ENCODE measurements around the gene TRAPPC10. TPM values are rescaled to one million over a fixed set of nuclear protein-coding genes. Genes with fewer than 3 reads are reported as not detected.

TRAPPC10 gene
- total RNA-seq, 1 experiment from 2014 or later: 21.4 TPM

DNA sequence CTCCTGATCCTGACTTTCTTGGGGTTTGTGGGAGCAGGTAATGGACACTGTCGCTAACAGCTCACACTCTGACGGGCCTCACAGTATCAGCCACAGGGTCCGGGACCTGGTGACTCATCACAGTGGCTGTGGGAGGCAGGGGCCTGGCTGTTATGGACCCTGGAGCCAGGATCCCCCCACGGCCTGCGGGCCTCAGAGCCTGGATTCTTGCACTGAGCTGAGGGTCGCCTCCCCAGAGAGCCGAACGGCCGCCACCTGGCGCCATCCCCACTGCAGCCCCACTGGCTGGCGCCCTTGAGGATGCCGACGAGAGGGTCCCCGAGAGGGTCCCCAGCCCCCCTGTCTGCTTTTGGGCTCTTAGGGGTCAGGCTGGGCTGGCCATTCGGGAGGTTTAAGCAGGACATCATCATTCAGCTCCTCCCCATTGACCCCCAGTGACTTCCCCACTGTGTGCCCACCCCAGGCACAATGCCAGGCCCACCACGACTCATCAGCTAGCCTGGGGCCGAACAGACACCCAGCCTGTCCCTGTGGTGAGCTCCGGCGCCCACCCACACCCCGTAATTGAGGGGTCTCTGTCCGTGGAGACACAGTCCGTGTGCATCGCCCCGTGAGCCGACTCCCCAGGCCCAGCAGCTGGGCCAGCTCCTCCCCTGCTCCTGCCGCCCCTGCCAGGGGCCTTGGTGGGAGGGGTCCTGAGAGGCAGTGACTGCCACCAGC is 30.8 kb upstream of the TRAPPC10 start:
- no peak for DNase-seq (ENCODE audit: low read depth)

DNA sequence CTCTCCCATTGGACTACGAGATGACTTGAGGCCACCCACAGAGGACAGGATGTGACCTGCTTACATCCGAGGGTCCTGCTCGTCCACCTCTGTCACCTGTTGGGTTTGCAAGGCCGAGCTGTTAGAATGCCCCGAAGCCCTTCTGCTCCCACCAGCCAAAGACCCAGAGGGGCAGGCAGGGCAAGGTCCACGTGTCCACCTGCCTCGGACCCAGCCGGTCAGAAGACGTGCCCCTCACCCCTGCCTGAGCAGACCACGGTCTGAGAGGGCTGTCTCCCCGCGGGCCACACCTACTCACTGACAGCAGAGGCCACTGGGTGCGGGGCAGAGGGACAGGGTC is 30.3 kb upstream of the TRAPPC10 start:
- no peak for DNase-seq (ENCODE audit: low read depth)

DNA sequence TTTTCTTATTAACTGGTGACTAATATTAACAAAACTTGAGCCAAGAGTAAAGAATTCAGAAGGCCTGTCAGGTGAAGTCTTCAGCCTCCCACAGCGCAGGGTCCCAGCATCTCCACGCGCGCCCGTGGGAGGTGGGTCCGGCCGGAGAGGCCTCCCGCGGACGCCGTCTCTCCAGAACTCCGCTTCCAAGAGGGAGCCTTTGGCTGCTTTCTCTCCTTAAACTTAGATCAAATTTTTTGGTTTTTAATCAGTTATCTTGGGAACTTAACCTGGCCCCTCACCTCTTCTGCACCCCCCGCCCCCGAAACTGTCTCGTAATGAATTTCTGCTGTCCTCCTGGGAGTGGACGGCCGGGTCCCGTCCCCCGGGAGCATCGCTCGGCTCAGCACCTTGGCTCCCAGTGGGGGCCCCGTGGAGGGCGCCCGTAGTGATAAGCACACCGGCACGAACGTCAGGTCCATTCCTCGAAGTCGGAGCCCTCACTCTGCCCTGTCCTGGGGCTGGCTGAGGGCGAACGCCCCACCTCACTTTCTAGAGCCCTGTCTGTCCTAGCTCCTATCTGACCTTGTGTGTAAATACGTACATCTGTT is 29.5 kb upstream of the TRAPPC10 start:
- DNase-seq (ENCODE audit: low read depth): no peak

DNA sequence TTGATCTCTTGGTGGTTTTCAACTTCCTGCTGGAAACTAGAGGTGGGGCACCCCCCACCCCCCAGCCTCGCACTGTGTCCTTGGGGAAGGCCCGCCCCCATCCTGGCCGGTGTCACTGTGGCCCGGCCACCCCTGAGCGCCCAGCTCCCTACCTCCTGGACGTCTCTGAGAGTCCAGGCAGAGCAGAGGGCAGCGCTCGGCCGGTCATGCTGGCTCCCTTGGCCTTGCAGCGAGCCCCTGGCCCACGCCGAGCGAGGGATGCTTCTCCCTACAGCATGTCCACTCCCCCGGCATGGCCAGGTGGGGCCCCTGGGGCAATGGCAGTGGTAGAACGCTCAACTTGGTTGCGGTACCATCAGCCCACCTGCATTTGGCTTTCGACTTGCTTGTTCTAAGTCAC is 28.7 kb upstream of the TRAPPC10 start:
- no peak for DNase-seq (ENCODE audit: low read depth)

DNA sequence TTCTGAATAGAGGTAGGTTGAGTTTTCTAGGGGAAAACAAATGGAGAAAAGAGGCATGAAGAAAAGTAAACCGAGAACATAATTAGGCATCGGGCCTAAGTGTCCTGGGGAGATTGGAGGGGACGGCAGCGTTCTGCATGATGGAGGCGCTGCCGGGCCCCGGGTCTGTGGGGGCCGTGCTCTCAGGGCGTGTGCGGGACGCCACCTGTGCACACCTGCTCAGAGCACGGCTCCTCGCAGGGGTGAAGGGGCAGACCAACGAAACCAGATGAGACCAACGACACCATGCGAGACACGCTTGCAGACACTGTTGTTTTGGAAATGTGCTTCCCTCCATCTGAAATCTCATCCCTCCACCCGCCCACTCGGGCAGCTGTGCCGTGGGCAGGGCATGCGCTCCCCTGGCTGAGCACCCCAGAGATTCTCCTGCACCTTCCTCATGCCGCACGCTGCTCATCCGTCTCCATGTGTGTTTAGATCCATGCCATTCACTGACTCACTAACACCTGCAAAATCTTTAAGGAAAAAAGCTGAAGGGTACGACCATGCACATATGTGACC is 28.2 kb upstream of the TRAPPC10 start:
- no peak for DNase-seq (ENCODE audit: low read depth)

DNA sequence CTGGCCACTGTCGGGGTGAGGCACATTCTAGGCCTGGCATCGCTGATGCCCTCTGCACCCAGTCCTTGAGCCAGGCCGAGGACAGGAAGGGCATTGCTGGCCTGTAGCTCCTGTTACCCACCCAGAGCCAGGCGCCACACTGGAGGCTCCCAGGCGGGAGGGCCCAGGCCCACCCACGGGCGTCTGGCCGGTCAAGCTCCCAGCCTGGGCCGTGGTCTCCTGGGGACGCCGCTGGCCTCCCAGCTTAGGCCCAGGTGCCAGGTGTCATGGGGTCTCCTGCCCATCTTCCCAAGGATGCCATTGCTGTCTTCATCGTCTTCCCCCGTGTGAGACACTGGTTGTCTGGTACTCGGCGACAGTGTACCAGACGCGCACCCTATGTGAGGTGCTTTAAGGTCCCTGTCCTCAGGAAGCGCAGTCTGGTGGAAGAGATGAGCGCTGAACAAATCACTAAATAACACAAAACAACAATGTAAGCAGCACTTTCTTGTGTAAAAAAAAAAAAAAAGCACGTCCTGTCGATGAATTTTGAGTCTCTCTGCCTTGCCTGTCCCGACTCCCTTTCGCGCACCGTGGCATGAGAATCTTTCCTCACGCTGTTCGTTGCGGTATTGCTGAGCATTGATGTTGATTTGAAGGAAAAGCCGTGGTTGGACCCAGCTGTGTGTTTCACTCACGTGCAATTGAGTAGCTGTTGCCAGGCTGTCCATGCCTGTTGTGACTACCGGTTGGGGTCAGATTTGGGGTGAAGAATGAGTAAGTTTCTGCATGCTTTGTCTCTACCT is 27.0 kb upstream of the TRAPPC10 start:
- DNase-seq (ENCODE audit: low read depth): no peak

DNA sequence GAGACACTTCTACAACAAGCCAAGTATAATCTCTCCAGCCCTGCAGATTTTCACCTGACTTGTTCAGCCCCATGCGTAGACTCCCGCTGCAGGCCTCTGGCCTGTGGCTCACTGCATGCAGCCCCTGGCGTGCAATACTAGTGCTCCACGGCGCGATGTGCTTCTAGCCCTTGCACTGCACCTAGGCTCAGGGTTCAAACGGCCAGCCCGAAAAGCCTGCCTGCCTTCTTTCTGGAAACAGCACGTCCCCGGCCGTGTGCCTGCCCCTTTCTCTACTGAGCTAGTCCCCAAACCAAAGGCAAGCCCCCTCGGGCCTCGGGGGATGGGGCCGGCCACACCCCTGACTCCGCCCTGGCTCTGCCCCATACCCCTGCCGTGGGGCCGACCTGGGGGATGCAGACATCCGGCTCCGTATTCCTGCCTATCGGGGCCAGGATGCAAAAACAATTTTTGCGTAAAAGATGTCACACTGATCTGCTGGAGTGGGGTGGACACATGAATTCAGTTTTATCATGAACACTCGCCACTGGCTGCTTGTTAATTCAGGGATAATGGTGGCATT is 26.3 kb upstream of the TRAPPC10 start:
- DNase-seq (ENCODE audit: low read depth): no peak

DNA sequence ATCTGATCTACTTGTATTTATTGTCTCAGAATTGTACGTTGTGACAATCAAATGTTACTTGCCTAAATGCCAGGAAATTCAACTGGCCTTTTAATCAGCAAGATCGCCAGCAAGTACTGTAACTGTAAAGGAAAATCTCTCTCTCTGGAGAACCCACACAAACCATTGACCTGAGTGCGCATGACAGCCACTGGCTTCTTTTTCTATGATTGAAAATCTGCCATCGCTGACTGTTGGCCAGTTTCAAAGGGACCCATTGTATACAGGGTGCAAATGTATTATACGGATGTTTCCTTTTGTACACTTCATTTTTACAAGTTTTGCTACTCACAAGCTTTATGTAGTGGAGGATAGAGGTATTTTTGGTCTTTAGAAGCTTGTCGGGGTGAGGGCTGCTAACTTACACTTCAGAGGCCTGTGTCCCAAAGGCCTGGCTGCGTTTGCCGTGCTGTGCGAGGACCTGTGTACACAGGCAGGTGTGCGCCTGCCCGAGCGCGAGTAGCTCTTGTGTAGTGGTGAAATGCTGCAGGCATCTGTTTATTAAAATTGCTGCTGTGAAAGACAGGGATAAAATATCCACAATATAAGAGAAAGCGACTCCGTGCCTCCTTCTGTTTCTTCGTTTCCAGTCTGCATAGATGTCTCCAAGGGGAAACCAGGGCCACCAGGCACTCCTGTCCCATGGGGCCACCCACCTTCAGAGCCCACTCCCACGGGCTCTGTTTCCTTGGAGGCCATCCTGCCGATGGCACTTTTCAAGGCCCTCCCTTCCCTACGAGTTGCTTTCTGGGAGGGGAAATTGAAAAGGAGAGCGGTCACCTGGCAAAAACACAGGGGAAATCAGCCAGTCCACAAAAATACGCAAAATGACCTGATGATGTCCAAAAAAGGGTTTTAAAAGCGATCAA is 25.3 kb upstream of the TRAPPC10 start:
- DNase-seq (ENCODE audit: low read depth): no peak

DNA sequence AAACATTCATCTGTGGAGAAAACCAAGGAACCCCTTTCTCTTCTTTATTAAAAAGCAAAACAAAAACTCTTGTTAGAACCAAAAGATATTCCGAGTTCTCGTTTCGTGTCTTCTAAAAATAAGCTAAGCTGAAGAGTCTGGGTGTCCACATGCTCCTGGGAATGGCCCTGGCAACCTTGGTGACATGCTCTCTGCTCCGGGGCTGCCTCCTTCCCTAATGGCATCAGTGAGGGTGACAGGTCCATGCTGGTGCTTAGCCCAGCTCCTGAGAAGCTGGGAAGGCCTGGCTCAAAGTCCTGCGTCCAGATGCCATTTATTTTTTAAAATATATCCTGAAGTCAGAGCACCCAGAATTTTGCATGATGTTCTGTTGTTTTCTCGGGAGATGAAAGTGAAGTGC is 24.6 kb upstream of the TRAPPC10 start:
- no peak for DNase-seq (ENCODE audit: low read depth)

DNA sequence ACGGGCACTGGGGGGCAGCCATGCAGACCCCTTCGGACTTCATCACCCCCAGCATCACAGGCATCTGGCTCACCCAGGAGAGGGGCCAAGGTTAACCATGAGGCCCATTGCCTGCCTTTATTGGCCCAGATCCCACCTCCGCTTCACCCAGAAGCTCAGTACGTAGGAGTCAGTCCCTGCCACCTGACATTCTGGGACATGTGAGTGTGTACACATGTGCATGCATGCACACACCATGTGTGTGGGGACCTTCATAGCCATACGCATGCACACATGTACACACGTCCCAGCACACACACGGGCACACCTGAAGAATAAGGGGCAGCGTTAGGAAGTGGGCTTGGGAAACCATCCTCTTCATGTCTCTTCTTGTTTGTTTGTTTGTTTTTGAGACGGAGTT is 24.1 kb upstream of the TRAPPC10 start:
- DNase-seq (ENCODE audit: low read depth): no peak

DNA sequence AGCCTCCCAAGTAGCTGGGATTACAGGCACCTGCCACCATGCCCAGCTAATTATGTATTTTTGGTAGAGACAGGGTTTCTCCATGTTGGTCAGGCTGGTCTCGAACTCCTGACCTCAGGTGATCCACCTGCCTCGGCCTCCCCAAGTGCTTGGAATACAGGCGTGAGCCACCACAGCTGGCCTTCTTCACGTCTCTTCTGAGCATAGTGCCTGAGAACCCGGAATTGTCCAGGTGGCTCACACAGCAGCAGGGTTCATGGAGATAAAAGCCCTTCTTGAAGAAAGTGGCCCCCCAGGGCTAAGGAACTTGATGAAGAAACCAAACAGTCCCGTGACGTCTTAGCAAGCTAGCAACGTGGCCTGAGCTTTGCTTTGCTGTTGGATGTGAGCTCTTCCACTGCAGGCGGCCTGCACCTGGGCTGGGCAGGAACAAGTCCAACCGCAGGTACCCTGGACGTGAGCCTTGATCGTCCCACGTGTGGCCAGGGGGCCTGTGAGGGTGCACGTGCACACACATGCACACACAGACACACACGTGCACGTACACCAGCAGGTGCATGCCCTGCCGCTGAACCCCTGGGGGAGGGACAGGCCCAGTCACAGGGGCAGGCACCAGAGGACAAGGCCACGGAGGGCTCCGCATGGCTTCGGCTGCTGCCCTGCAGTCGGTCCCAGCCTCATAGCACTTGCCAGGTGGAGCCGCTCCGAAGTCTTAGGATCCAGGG is 23.4 kb upstream of the TRAPPC10 start:
- no peak for DNase-seq (ENCODE audit: low read depth)

DNA sequence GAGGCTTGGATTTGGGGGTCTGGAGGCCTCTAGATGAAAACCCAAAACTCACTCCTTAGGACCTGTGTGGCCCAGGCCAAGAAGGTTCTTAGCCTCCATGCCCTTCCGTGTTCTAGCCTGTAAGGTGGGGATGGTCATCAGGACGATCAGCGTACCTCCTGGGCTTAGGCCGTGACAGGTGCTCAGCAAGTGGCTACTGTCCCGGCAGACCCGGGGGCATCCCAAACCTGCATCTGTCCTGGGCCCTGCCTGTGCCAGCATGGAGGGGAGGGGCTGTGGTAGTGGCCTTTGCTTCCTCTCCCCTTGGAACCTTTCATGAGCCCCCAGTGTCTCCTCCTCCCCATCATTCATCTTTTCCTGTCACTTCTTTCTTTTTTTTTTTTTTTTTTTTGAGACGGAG is 22.7 kb upstream of the TRAPPC10 start:
- no peak for DNase-seq (ENCODE audit: low read depth)

DNA sequence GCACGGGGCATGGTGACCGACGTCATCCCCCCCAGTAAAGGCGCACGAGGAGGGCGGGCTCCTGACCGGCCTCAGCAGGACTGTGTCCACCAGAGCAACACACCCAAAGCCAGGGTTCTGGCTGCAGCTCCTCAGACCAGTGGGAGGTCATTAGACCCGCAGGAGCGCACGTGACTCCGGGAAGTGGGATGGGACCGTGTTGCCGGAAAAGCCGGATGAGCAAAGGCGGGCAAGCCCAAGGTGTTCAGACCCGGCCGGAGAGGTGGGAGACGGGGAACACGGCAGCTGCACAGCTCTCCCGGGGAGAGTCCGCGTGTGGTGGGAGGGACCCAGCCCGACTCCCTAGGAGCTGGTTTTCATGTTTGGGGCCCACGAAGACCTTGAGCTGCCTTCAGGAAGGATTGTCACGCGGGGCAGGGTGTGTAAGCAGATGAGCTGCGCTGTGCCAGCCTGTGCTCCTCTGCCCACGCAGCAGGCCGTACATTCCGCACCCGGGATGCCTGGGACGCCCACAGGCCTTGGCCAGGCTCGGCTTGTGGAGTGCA is 20.6 kb upstream of the TRAPPC10 start:
- DNase-seq (ENCODE audit: low read depth): no peak

DNA sequence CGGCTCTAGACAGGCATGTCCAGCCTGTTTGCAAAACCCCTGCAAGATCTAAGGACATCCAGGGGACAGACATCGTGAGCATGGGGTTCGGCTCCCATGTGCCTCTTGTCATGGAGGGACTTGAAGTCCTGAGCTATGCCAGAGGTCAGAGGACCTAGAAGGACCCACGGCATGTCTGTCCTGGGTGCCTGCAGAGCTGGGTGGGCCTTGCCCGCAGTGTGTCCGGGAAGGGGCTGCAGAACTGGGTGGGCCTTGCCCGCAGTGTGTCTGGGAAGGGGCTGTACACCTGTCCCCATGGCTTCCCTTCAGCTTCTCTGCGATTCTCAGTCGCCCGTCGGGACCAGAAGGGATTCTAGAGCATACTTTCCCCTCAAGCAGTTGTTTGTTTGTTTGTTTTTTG is 20.0 kb upstream of the TRAPPC10 start:
- DNase-seq (ENCODE audit: low read depth): no peak

DNA sequence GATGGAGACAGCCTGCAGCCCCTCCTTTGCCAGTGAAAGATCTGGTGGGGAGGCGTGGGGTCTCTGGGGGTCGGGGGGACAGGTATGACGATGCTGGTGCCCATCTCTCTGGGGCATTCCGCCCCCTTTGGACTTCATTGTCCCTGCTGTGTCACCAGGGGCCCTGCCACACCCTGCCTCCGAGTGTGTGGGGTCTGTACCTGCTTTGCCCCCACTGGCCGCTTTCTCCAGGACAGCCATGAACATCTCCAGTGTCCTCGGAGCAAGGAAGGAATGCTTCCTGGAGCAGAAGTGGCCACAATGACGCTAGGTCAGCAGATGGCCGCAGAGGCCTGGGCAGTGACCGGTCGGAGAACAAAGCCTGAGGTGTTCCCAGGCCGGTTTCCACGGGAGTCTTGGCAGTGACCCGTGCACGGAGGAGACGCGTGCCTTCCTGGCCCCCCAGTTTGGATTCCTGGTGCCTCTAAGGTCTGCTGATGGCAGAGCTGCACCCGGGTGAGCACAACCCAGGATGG is 18.6 kb upstream of the TRAPPC10 start:
- no peak for DNase-seq (ENCODE audit: low read depth)

DNA sequence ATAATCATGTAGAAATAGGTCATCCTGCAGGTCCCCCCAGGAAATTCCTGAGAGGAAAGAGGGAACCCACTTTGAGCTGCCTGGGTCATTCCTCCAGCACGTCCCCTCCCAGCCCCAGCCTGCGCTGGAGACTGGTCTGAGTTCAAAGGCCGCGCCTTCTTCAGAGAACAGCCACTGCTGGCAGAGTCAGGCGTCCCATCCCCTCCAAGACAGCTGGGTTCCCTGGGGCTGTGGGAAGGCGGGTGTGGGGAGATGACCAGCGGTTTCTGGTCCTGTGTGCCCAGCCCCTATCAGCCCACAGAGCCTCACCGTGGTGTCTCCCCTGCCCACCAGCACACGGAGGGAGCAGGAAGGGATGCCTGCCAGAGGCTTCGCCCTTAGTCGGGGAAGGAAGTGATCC is 18.0 kb upstream of the TRAPPC10 start:
- DNase-seq (ENCODE audit: low read depth): no peak

DNA sequence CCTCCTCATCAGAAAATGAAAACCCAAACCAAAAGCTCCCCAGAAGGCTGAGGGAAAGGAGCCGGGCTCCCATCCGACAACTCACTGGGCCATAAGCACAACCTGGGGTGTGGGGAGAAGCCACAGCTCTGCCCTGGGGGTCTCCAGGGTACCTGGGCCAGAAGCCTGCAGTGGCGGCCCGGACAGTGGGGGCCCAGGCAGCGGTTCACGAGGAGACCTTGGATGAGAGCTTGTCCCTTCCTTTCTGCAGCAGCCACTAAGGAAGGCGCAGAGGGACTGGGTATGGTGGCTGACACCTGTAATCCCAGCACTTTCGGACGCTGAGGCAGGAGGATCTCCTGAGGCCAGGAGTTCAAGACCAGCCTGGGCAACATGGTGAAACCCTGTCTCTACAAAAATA is 17.5 kb upstream of the TRAPPC10 start:
- no peak for DNase-seq (ENCODE audit: low read depth)

DNA sequence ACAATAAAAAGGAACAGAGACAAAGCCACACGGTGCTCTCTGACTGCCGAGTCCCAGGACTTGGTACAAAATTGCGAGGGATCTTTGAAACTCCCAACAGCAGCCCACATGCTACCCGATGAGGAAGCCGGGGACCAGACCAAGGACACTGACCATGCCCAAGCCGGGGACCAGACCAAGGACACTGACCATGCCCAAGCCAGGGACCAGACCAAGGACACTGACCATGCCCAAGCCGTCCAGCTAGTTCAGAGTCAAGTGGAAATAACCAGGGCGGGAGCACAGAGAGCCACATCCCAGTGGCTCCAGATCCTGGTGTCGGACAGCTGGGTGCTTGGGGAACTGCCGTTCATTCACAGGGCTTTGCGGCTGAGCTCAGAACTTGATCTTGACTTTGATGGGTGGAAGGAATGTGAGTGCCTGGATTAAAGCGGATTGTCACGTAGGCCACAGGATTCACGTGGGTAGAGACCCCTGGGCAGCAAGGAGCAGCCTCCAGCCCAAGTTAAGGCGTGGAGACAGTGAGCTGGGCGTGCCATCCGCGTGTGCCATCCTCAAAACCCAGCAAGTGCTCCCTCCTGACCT is 16.5 kb upstream of the TRAPPC10 start:
- DNase-seq (ENCODE audit: low read depth): no peak

All from LHCN-M2 (cell line).